Large intestine (tissue), 3 donors: ENCODE results near the gene SPRED2. TPM values are rescaled to one million over a fixed set of nuclear protein-coding genes. Genes with fewer than 3 reads are reported as not detected.

Experiments used
- DNase-seq, 2 donors: peaks; one replicate each; pipeline versions ENCODE4 v3.0.0 to v3.0.0-alpha.2; 2013
- H3K27ac ChIP-seq: one replicate; pipeline ENCODE4 v1.5.1; 2013; ENCODE audit warnings: low read length
- H3K27me3 ChIP-seq: 2 replicates; pipeline ENCODE4 v1.6.1; 2013; ENCODE audit warnings: low read length; ENCODE audit not compliant: control insufficient read depth, insufficient read depth
- H3K36me3 ChIP-seq: 2 replicates; pipeline ENCODE4 v1.6.1; 2013; ENCODE audit warnings: low read length; ENCODE audit not compliant: control insufficient read depth, insufficient read depth
- H3K4me1 ChIP-seq: one replicate; pipeline ENCODE4 v1.6.1; 2013; ENCODE audit warnings: low read length; ENCODE audit not compliant: control insufficient read depth, insufficient read depth
- H3K4me3 ChIP-seq: one replicate; pipeline ENCODE4 v1.5.1; 2013; ENCODE audit warnings: low read length
- H3K9me3 ChIP-seq: one replicate; pipeline ENCODE4 v1.6.1; 2013; ENCODE audit warnings: mild to moderate bottlenecking, low read depth, low read length, moderate library complexity; ENCODE audit not compliant: control insufficient read depth
- WGBS: methylation state at CpG from one replicate; pipeline ENCODE4 v1.1.5; 2013; ENCODE audit warnings: low lambda C conversion rate; ENCODE audit not compliant: insufficient coverage; 5-methylcytosine and 5-hydroxymethylcytosine counted together
- polyA plus RNA-seq: library from polyadenylated mRNA; unstranded; fragments of 120-200 nt; gene quantifications from one replicate; pipeline ENCODE4 v1.2.1, GENCODE V29; 2013

The SPRED2 gene
- polyA plus RNA-seq, 1 donor, result 22.4 TPM

DNA sequence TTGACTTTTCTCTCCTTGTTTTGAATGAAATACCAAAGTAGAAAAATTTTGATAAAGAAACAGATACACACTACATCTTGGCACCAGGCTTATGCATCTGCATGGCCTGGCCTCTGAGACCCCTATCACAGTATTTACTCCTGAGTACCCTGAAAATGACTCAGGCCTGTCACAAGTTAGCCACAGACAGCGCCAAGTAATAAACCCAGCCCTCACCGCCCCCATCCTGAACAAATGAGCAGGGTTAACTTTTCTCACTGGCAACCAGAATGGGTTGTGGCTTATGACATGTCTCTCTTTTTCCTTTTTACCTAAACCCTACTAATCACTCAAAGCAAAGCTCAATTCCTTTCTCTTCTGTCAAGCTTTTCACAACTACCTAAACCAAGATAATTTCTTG is 35.3 kb downstream of the SPRED2 start:
- H3K36me3 ChIP-seq, result no peaks in the 10 kb centered on the region
- H3K4me3 ChIP-seq, result no peak overlapping the region
- WGBS, result no CpG with 5 or more reads among the region's 2 CpGs
- no peak for DNase-seq
- no peaks in the 10 kb centered on the region for H3K9me3 ChIP-seq
- H3K4me1 ChIP-seq, result peaks cover 10% of the 10 kb centered on the region
- no peaks in the 10 kb centered on the region for H3K27me3 ChIP-seq
- H3K27ac ChIP-seq, result no peak overlapping the region

DNA sequence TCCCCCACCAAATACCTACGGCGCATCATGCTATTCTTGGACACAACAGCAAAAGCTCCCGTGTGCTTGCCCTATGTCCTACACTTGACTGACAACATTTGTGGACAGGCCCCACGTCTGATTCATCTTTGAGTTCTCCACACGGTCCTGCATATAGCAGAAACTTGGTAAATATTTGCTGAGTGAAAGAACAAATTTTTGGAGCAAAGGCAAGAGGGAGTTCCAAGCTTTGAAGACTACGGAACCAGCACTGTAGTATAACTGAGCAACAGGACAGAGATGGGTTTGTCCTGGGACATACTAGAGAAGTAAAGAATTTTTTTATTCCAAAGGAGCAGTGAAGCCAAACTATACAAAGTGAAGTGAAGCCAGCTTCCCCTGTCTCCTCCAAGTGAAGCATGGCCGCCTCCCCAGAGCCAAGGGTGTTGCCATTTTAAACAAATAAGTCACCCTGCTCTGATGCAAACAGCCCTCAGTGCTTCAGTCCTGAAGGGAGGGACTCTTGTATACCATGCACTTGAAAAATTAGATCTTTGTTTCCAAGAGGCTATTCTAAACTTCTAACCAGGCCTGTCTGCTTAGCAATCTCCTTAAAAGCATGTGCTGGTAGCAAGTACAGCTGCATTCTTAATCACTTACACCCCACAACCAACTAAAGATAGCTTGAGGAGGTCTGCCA is 35.9 kb downstream of the SPRED2 start:
- H3K27me3 ChIP-seq, result no peaks in the 10 kb centered on the region
- no peak overlapping the region for H3K27ac ChIP-seq
- DNase-seq, result no peak
- H3K4me1 ChIP-seq, result peaks cover 10% of the 10 kb centered on the region
- no peaks in the 10 kb centered on the region for H3K36me3 ChIP-seq
- no peaks in the 10 kb centered on the region for H3K9me3 ChIP-seq
- H3K4me3 ChIP-seq, result no peak overlapping the region
- no CpG with 5 or more reads among the region's 7 CpGs for WGBS

DNA sequence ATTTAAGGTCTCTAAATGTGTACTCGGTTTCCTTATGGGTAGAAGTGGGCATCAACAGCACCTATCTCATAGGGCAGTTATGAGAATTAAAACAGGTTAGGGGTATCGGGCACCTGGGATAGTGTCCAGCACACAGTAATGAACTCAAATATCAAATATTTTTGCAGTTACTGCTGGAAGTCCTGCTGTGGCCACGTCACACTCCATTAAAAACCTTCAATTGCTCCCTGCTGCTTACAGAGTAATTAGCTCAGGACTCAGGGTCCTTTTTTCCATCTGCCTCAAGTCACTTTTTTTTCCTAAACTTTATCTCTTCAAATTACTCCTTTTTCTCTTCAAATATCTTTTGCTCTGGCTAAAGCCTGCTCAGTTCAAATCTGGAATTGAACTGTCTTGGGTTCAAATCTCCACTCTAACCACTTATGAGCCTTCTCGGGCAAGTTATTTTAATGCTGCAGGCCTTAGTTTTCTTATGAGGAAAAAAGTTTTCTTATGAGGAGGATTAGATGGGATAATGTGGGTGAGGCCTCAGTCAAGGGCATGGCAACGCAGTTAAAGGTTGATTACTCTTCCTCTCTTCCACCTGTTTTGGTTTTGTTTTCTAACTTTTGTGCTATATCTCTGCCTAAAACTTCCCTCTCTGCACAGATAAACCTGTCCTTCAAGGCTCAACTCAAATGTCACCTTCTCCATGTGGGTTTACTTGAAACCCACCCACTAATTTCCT is 36.6 kb downstream of the SPRED2 start:
- Histone ChIP-seq H3K36me3 (no peaks in the 10 kb centered on the region), H3K27me3 (no peaks in the 10 kb centered on the region), H3K9me3 (no peaks in the 10 kb centered on the region), H3K27ac (no peak overlapping the region), H3K4me3 (no peak overlapping the region), H3K4me1 (peaks cover 10% of the 10 kb centered on the region)
- no peak for DNase-seq
- 90% methylated on average over 2 of the region's 5 CpGs for WGBS

GRCh38 chr2:65393743-65394422 is 38.5 kb downstream of the SPRED2 start:
- no peak for DNase-seq
- Histone ChIP-seq H3K4me1 (peaks cover 10% of the 10 kb centered on the region), H3K27ac (no peak overlapping the region), H3K36me3 (no peaks in the 10 kb centered on the region), H3K4me3 (no peak overlapping the region), H3K27me3 (no peaks in the 10 kb centered on the region), H3K9me3 (no peaks in the 10 kb centered on the region)
- 88% methylated on average over 1 of the region's 3 CpGs for WGBS

- H3K27me3 ChIP-seq, result no peaks in the 10 kb centered on the region
- WGBS, result no CpG with 5 or more reads among the region's 3 CpGs
- DNase-seq, result no peak
- no peaks in the 10 kb centered on the region for H3K9me3 ChIP-seq
- H3K36me3 ChIP-seq, result no peaks in the 10 kb centered on the region
- H3K4me3 ChIP-seq, result no peak overlapping the region
- no peak overlapping the region for H3K27ac ChIP-seq
- H3K4me1 ChIP-seq, result peaks cover 10% of the 10 kb centered on the region
These were observed 39.4 kb downstream of the SPRED2 start for GRCh38 chr2:65393046-65393445.

DNA sequence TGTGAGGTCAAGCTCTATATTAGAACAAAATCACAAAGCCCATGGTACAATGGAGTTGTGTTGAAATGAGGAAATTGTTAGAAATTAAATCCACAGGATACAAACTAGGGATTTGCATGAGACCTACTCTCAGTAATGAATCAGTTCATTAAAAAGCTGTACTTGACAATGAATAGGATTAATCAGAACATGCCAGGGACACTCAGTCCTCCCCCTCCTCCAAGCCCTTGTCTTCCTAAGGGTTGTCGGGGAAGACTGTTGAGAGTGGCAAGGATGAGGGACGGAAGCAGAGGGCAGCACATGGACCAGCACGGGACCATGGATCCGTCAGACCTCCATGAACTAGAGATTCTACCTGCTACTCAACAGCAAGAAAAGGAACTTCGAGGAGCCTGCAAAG is 39.8 kb downstream of the SPRED2 start:
- Histone ChIP-seq H3K4me3 (no peak overlapping the region), H3K36me3 (no peaks in the 10 kb centered on the region), H3K27me3 (no peaks in the 10 kb centered on the region), H3K27ac (no peak overlapping the region), H3K9me3 (no peaks in the 10 kb centered on the region), H3K4me1 (peaks cover 10% of the 10 kb centered on the region)
- no CpG with 5 or more reads among the region's 5 CpGs for WGBS
- DNase-seq, result no peak

DNA sequence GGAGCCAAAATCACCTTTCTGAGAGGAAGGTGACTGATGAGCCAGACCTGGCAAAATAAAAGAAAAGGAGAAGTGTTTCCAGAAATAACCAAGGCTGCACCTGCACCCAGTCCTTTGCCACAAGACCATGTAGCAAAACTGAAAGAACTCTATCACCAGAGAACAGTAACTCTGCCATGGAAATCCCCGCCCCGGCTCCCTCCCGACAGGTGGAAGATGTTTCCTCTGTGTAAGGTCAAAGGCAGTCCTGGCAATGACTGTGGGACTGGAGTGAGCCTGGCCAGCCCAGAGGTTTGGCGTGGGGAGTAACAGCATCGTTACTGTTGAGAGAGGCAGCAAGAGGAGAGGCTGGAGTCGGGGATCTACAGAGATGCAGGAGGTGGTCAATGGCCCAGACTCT is 42.3 kb downstream of the SPRED2 start:
- WGBS, result no CpG with 5 or more reads among the region's 6 CpGs
- H3K27ac ChIP-seq, result no peak overlapping the region
- no peak for DNase-seq

GRCh38 chr2:65389476-65389875 is 42.9 kb downstream of the SPRED2 start:
- no peaks in the 10 kb centered on the region for H3K36me3 ChIP-seq
- DNase-seq, result no peak
- no CpG with 5 or more reads among the region's 1 CpG for WGBS
- H3K9me3 ChIP-seq, result no peaks in the 10 kb centered on the region
- H3K27ac ChIP-seq, result no peak overlapping the region
- no peaks in the 10 kb centered on the region for H3K4me1 ChIP-seq
- H3K27me3 ChIP-seq, result no peaks in the 10 kb centered on the region
- no peak overlapping the region for H3K4me3 ChIP-seq

More for the DNA sequence above, 42.3 kb downstream of the SPRED2 start:
- Histone ChIP-seq H3K9me3 (no peaks in the 10 kb centered on the region), H3K4me3 (no peak overlapping the region), H3K36me3 (no peaks in the 10 kb centered on the region), H3K27me3 (no peaks in the 10 kb centered on the region), H3K4me1 (no peaks in the 10 kb centered on the region)

GRCh38 chr2:65388596-65389390 is 43.6 kb downstream of the SPRED2 start:
- no peak for DNase-seq
- Histone ChIP-seq H3K4me3 (no peak overlapping the region), H3K36me3 (no peaks in the 10 kb centered on the region), H3K9me3 (no peaks in the 10 kb centered on the region), H3K27ac (no peak overlapping the region), H3K27me3 (no peaks in the 10 kb centered on the region), H3K4me1 (peaks cover 1% of the 10 kb centered on the region)
- WGBS, result no CpG with 5 or more reads among the region's 3 CpGs

- peaks cover 6% of the 10 kb centered on the region for H3K4me1 ChIP-seq
These were observed 44.3 kb downstream of the SPRED2 start for GRCh38 chr2:65388051-65388531.

More at GRCh38 chr2:65388051-65388531, 44.3 kb downstream of the SPRED2 start:
- Histone ChIP-seq H3K36me3 (no peaks in the 10 kb centered on the region), H3K27me3 (no peaks in the 10 kb centered on the region), H3K4me3 (no peak overlapping the region), H3K27ac (no peak overlapping the region), H3K9me3 (no peaks in the 10 kb centered on the region)
- no peak for DNase-seq
- WGBS, result no CpG with 5 or more reads among the region's 16 CpGs
